HG03378 (cell line): Measurements from ENCODE around the gene MRPL37.
"Not testable (repeated sequence)": the region's sequence is repeated elsewhere in the genome, so short reads cannot be mapped to it uniquely, and the experiment has no call there.

Experiments
- ATAC-seq: cut with Tn5 transposase; IDR thresholded peaks from one replicate; pipeline ENCODE4 v1.9.1; 2021; ENCODE audit warnings: mild to moderate bottlenecking, moderate library complexity; ENCODE audit not compliant: unreplicated experiment

The MRPL37 gene

GRCh38 chr1:54171606-54172005, 28.4 kb upstream of the MRPL37 start:
- no peak for ATAC-seq

- no peak for ATAC-seq
These were observed 27.1 kb upstream of the MRPL37 start for GRCh38 chr1:54172614-54173599.

GRCh38 chr1:54173681-54174080, 26.3 kb upstream of the MRPL37 start:
- no peak for ATAC-seq

DNA sequence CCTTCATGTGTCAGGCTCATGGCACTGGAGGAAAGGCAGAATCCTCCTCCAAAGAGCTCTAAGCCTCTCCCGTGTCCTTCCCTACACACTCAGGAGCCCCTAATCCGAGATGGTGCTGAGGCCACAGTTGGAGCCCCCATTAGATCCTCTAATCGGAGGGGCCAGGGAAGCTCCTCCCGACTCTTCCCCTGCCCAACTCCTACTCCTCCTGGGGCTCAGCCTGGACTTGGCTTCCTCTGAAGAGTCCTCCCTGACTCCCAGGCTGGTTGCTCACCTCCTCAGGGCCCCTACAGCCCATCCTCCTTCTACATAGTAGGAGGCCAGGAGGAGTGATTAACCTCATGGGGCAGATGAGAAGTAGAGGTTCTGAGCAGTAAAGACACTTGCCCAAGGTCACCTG, 25.9 kb upstream of the MRPL37 start:
- ATAC-seq: no peak

- ATAC-seq: no peak
These were observed 23.2 kb upstream of the MRPL37 start for GRCh38 chr1:54176621-54177327.

GRCh38 chr1:54177726-54178125, 22.2 kb upstream of the MRPL37 start:
- ATAC-seq: no peak

GRCh38 chr1:54178296-54179070, 21.5 kb upstream of the MRPL37 start:
- ATAC-seq: no peak

DNA sequence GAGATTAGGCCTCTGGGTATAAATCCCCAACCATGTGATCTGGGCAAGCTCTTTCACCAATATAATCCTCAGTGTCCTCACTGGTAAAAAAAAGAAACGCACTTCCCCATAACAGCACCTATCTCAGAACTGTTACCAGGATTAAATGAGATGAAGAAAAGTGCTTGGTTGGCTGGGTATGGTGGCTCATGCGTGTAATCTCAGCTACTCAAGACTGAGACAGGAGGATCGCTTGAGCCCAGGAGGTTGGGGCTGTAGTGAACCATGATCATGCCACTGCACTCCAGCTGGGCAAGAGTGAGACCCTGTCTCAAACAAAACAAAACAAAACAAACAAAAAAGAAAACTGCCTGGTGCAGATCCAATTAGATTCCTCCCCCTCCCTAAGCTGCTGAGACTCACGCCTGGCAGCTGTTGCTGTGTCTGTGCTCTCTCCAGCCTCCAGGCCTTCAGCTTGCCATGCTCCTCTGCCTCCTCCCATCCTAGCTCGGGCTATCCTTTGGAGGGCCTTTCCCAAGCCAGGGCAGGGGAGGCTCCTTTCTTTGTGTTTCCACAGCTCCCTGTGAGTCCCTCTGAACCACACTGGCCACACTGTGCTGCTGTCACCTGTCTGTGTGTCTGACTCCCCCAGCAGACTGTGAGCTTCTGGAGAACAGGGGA, 19.1 kb upstream of the MRPL37 start:
- ATAC-seq: no peak

DNA sequence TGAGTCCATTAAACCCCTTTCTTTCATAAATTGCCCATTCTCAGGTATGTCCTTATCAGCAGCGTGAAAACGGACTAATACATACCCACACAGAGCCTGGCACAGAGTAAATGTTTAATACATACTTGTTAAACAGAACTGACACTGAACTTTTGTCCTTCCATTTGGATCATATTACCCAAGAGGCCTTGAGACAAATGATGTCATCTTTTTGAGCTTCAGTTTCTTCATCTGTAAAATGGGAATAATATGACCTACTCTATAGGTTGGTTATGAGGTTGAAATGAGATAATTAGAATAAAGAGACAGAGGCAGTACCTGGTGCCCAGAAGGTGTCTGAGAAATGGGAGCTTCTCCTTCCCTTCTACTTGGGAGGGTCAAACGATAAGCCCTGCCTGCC, 13.9 kb upstream of the MRPL37 start:
- ATAC-seq: no peak

GRCh38 chr1:54188291-54188690, 11.7 kb upstream of the MRPL37 start:
- no peak for ATAC-seq

DNA sequence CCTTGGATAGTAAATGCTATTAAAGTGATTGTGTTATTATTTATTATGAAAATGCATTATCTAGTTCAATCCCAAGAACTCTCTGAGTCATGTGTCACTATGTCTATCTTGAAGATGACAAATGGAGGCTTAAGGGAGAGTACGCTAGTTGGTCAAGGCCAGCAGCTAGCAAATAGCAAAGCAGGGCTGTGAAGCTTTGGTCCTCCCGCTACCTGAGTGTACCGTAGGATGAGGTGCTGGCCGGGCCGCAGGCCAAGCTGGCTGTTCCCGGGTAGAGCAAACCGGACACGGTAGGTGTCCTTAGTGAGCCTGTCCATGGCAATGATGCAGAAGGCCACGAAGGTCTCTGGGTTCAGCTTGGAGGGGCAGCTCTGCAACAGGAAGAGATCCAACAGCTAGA, 9.4 kb upstream of the MRPL37 start:
- no peak for ATAC-seq

DNA sequence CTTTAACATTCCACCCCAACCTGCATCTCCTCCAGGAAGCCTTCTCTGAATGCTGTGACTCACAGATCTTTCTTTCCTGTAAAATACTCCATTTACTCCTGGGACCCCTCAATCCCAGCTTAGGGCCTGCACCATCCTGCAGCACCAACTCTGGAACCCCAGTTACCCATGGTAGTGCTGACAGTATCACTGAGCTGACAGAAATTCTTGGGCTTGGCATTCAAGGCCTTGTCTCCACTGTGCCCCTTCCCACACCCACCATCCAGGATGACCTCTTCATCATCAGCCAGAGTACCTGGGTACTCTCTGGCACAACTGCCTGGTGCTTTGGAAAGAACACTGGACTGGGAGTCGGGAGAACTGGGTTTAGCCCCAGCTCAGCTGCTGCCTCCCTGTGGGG, 8.4 kb upstream of the MRPL37 start:
- no peak for ATAC-seq

- no peak for ATAC-seq
These were observed 6.5 kb upstream of the MRPL37 start for GRCh38 chr1:54193453-54193852.

- no peak for ATAC-seq
These were observed 709 bp upstream of the MRPL37 start for GRCh38 chr1:54199151-54199764.

- no peak for ATAC-seq
These were observed 591 bp downstream of the MRPL37 start for GRCh38 chr1:54200519-54200997.

- ATAC-seq: no peak
These were observed 4.2 kb downstream of the MRPL37 start for GRCh38 chr1:54204199-54204598.

- no peak for ATAC-seq
These were observed 7.3 kb downstream of the MRPL37 start for GRCh38 chr1:54207287-54207686.

DNA sequence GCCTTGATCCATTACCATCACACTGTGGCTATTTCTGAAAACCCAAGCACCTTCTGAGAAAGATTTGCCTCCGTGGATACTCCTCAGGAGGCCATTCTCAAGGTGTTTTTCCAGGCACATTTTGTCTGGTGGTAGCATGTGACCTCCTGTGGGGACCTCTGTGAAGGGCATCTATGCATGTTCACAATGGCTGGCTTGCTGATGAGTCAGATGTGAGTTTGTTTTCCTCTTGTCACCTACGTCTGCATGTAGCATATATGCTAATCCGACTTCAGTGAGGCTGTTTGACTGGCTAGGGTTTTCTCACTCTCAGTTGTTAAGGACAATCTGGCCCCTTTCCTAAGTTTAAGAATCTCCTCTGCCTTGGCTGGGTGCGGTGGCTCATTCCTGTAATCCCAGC, 7.9 kb downstream of the MRPL37 start:
- not testable (repeated sequence) for ATAC-seq

DNA sequence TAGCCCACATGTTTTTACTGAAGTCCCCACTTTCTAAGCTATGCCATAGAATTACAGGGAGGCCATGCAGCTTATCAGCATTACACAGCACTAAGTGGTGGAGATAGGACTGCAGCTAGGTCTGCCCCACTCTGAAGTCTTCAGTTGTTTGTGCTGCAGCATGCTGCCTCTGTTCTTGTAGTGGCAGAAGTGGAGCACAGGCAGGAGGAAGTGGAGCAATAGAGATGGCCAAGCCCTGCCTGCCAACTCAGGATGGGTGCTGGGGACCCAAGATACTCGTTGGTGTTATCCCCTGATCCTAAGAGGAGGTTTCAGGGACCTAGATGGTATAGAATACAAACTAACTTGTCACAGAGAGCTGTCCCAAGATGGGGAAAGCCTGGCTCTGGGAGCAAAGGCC, 12.9 kb downstream of the MRPL37 start:
- ATAC-seq: no peak

DNA sequence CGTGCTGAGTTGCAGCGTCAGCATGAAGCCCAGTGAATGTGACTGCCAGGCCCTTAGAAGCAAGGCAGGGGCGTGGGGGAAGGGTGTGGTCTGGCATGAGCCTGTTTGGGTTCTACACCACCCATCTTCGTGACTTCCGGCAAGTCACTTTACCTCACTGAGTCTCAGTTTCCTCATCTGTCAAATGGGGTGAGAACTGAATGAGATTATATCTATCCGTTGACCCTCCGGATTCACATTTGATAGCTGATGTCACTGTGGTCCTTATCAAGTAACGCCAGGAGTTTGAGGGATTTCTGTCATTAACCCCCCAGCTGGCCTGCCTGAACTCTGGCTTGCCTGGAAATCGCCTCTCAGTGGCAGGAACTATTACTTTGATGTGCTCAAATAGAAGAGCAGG, 15.6 kb downstream of the MRPL37 start:
- no peak for ATAC-seq
